ENCODE measurements around the gene FAM184A.

Gene FAM184A

DNA sequence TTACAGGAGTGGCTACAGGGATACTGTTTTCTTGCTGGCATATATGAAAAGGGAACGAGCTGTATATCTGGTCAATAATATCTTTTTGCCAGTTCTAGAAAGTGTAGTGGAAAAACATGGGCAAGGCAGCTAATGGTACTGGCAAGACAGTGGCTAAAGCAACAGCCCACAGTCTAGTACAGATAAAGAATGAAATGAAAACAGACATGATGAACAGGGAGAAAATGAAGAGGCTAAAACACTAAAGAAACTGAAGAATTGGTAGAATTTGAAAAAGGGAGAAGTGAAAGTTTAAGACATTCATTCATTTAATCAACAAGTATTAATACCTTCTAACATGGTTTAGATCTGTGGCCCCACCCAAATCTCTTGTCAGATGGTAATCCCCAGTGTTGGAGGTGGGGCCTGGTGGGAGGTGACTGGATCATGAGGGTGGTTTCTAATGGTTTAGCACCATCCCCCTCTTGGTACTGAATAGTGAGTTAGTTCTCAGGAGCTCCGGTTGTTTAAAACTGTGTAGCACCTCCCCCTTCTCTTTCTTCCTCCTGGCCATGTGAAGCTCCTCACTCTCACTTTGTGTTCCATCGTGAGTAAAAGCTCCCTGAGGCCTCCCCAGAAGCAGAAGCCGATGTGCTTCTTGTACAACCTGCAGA is 18.1 kb downstream of the FAM184A start:
- no peak for DNase-seq (ENCODE audit: low read depth)

DNA sequence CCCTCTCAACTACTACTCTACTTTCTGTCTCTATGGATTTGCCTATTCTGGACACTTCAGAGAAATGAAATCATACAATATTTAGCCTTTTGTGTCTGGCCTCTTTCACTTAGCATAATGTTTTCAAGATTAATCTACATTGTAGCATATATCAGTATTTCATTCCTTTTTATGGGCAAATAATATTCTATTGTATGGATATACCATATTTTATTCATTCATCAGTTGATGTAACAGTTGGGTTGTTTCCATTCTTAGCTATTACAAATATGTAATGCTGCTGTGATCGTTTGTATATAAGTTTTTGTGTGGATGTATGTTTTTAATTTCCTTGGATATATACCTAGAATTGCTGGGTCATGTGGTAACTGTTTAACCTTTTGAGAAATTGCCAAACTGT is 23.4 kb downstream of the FAM184A start:
- DNase-seq (ENCODE audit: low read depth) = no peak

DNA sequence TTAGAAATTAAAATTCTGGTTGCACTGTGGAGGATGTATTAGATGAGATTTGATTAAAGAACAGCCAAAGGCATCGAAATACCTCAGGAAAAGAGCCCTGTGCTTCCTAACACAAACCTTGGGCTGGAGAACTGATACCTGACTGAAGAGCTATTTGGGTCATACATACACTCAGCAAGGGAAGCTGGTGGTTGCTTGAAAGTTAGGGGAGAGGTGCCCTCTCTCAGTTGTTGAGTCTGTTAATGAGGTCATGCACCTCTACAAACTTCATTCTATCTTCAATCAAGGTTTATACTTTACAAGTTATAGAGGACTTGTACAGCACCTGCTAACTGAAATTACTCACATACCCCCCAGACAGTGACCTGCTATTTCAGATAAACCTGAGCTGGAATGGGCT is 25.5 kb downstream of the FAM184A start:
- no peak for DNase-seq (ENCODE audit: low read depth)

DNA sequence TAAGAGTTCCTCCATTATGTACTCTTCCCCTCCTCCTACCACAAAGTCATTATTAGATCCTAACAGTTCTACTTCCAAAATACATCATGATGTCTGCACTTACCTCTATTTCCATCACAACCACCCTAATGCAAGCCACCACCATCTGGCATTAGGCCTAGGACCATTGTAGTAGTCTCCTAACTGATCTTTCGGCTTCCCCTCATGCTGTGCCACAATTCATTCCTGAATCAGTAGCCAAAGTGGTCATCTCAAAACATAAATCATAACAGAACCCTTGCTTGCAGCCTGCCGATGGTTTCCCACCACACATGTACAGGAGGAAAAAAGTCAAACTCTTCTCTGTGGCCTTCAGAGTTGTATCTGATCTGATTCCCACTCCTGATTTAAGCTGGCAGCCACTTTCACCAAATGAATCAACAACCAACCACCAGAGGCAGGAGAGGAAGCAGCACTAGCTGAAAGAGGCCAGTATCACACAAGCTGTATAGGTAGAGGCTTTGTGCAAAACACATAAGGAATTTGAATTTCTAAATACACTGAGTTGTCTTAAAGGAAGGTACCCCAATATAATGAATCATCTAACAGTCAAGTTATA is 26.1 kb downstream of the FAM184A start:
- no peak for DNase-seq (ENCODE audit: low read depth)

DNA sequence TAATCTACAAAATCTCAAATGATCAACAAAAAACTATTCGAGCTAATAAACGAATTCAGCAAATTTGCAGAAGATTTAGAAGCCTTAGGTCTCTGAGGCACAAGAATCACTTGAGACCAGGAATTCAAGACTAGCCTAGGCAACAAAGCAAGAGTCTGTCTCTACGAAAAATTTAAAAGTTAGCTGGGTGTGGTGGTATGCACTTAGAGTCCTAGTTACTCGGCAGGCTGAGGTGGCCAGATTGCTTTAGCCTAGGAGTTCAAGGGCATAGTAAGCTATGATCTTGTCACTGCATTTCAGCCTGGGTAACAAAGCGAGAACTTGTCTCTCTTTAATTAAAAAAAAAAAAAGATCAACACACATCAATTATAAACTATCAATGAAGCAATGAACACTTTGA is 34.2 kb downstream of the FAM184A start:
- no peak for DNase-seq (ENCODE audit: low read depth)

DNA sequence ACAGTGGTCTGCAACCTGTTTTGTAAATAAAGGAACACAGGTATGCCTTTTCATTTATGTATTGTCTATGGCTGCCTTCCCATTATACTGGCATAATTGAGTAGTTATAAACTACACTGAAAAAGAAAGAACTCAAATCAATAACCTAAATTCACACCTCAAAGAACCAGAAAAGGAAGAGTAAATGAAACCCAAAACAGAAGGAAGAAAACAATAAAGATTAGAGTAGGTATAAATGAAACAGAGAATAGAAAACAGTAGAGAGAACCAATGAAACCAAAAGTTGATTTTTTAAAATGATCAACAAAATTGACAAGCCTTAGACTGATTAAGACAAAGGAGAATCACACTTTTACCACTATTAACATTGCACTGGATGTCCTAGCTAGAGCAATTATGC is 34.7 kb downstream of the FAM184A start:
- no peak for DNase-seq (ENCODE audit: low read depth)

DNA sequence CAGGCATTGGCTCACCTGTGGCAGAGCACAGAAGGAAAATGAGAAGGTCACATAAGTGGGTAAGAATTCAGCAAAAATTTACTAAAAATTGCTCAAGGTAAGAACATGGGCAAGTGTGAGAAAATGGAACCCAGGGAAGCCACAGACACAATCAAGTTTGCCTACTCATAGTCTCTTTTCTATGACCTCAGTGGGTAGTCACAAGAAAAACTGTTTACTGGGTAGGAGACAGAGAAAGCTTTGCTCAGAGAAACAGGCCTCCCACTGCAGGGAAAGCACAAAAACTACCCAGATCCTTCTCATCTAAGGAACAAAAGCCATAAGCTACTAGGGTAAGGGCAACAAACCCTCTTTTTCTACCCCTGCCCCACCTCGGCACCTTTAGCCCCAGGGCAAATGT is 35.2 kb downstream of the FAM184A start:
- no peak for DNase-seq (ENCODE audit: low read depth)

DNA sequence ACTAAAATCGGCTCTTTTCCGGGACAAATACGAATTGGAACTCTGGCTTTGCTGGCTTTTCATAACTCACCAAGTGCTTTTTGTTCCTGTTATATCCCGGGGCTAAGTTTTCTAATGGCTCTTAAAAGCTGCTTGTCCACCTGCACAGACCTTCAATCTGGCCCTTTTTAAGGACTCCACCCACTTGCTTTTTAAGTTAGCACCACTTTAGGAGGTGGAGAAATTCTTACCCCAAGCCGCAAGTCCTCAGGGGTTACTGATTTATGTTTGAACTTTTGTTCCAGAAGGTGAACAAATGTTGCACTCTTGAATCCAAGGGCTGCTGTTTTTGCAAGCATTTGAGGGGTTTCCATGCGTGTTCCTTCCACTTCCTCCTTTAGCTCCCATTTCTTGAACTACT is 37.8 kb downstream of the FAM184A start:
- DNase-seq (ENCODE audit: low read depth) = no peak

DNA sequence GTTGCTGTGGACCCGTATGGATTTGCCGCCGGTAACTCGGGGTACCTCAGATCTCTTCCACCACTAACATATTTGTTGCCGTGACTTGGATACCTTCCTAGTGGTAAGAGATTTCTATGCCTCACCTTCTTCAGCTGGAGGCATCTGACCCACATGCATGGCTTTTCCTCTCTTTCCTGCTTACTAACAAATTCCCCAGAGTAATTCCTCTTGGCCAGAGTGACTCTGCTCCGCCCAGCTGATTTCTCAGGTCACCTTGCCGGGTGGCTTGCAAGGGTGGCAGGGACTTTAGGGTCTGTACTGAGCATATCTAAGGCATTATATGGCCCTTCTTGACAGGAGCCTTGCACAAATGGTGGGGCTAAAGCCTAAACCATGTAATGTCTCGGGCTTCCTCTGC is 38.2 kb downstream of the FAM184A start:
- no peak for DNase-seq (ENCODE audit: low read depth)

DNA sequence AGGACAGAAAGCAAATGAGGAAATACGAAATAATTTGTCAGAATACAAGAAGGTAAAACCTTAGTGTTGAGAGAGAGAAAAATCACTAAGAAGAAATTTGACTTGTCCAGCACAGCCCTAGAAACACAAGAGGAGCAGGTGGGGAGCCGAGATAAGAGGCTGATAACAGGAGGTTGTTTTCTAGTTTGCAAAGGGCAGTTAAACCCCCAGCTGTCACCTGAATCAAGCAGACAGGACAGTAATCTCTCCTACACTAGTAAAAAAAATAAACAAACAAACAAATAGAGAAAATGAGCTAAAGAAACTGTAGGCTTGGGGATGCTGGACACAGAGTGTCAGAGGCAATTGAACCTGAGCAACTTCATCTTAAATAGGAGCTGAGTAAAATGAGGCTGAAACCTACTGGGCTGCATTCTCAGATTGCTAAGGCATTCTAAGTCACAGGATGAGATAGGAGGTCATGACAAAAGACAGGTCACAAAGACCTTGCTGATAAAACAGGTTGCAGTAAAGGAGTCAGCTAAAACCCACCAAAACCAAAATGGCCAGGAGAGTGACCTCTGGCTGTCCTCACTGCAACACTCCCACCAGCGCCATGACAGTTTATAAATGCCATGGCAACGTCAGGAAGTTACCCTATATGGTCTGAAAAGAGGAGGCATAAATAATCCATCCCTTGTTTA is 40.4 kb downstream of the FAM184A start:
- DNase-seq (ENCODE audit: low read depth) = no peak

DNA sequence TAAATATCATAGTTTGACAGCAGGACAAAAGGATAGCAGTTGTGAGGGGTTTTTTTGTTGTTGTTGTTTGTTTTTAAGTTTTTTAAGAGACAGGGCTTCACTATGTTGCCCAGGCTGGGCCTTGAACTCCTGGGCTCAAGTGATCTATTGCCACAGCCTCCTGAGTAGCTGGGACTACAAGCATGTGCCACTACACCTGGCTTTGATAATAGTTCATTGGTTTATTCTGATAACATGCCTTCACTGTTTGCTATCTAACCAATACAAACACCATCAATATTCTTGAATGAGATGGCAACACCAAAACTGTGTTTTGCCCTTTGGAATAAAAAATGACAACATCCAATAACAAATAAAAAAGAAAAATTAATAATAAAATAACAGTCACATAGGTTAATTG is 41.2 kb downstream of the FAM184A start:
- DNase-seq (ENCODE audit: low read depth) = no peak

DNA sequence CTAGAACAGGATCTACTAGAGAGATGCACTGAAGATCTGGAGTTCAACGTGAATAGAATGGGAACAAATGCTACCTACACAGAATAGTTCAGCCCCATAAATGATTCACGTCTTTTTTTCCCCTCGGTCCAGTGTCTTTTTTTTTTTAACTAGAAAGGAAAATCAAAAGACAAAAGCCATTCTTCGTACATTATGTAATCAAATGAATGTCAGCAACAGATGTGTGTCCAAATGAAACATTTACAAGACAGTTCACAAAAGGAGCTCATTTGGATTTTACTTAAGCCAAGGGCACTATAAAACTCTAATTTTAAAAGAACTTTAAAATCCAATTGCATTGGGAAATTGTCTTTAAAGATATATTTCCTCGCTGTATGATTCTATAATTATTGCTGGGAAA is 42.4 kb downstream of the FAM184A start:
- no peak for DNase-seq (ENCODE audit: low read depth)

DNA sequence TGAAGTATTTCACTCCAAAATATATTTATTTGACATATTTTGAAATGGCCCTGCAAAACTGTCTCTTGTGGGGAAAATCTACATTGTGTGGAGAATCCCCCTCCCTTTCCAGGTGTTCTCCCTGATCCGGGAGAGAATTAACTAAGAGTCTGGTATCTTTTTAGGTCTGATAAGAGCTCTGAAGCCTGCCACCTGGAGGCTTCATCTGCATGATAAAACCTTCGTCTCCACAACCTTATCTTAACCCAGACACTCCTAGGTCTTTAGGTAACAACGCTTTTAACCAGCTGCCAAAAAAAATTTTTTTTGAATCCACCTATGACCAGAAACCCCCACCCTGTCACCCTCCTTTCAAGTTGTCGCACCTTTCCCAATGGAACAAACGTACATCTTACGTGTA is 43.0 kb downstream of the FAM184A start:
- DNase-seq (ENCODE audit: low read depth) = no peak

DNA sequence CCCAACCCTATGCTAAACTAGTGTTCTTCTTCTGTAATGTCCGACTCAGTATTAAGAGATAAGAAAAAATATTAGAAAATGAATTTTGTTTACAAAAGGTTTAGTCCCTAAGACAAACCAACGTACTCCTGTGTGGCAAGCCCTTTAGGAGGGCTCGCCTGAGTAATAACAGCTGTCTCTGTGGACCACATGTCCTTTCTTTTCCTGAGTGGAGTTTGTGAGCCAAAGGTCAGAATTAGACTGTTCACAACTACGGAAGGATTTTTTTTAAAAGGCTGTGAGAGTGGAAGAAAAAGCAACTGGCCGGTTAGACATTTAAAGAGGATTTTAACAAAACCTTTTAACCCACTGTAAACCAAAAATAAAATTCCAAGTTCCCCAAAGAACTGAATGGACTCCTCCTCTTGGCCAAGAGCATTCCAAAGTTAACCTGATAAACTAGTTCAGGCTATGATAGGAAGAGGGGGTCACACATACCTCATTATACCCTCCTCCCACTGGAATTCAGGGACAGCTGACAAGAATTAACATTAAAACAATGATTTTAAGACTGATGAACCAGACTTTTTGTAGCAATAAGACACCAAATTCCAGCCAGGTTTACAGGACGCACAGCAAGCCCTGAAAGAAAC is 43.5 kb downstream of the FAM184A start:
- peak; percentile 1 for DNase-seq (ENCODE audit: low read depth)

DNA sequence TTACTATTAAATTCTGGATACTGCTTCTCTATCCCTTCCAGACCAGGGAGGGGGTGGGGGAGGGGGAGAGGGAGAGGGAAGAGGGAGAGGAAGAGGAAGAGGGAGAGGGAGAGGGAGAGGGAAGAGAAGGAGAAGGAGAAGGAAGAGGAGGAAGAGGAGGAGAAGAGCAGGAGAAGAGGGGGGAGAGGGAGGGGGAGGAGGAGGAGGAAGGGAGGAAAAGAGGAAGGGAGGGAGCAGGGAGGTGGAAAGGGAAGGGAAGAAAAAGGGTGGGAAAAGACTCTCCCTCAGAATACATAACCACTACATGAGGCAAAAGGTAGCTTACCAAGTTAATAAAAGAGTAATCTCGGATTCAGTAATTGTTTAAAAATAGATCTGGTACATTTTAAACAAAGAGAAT is 46.0 kb downstream of the FAM184A start:
- no peak for DNase-seq (ENCODE audit: low read depth)

DNA sequence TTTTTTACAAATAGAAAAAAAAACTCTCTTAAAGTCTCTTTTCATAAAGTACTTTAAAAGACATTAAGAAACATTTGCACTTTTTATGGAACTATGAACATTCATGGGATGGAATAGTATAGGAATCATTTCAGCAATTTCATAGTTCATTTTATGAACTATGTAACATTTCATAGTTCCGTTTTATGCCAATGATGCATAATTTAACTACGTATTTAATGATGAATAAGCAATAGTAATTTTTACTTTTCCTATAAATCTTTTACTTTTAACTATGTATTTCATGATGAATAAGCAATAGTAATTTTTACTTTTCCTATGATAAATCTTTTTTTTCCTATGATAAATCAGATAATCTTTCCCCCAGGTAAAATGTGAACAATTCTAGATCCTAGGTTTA is 47.7 kb downstream of the FAM184A start:
- DNase-seq (ENCODE audit: low read depth) = no peak

DNA sequence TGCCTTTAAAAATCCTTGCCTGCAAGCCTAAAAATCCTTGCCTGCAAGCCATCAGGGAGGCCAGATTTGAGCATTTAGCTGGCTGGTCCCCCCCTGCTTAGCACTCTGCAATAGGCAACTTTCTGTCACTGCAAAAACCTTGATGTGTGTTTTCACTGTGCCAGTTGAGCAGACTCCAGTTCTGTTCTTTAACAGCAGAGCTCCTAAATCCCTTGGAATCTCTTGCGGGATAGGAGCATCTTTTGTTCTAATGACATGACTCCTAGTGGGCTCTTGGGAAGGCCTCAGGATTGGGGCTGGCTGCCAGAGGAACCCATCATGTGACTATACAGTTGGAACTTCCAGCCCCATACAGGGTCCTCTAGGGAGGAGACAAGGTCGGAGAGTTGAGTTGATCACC is 50.4 kb downstream of the FAM184A start:
- no peak for DNase-seq (ENCODE audit: low read depth)

DNA sequence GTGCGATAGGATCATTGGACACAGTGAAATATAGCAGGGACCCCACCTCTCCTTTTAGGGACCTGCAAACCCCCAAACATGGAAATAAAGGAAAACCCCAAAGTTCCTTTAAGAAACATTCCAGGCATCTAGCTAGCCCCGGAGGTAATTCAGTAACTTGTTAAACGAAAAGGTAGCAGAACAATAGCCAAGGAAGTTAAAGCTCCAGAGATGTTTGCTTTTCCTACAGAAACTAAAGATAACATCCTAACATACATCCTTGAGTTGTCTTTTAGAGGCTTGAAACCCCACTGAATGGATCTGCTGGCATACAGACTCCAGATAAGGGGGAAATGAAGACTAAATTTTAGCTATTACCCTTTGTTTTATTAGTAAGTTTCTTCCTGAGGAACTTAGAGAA is 51.0 kb downstream of the FAM184A start:
- no peak for DNase-seq (ENCODE audit: low read depth)

DNA sequence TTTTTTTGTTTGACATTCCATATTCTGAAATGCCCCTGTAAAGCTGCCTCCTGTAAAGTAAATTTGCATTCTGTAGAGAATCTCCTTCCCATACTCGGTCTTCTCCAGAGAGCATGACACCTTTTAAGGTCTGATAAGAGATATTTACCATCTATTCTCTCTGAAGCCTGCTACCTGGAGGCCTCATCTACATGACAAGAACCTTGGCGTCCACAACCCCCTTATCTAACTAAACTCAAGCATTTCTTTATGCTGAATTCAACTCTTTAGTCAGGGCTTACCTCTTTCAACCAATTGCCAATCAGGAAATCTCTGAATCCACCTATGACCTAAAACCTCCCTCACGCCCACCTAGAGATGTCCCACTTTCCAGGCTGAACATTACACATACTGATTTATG is 51.6 kb downstream of the FAM184A start:
- DNase-seq (ENCODE audit: low read depth) = no peak

DNA sequence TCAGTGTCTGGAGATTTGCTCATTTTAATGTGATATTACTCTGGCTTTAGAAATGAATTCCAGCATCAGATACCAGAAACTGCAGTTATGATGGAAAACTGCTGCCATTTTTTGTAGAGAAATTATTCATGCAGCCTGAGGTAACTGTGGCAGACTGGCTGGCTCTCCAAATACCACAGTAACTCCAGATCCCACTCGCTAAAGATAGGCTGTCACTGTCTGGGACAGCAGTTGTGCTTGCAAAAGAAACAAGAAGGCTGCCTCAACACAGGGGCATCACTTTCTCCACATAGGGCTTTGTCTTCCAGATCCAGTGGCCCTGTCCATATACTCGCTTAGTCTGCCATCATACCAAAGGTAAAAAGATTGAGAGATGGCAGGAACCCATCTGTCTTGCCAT is 52.7 kb downstream of the FAM184A start:
- DNase-seq (ENCODE audit: low read depth) = no peak

DNA sequence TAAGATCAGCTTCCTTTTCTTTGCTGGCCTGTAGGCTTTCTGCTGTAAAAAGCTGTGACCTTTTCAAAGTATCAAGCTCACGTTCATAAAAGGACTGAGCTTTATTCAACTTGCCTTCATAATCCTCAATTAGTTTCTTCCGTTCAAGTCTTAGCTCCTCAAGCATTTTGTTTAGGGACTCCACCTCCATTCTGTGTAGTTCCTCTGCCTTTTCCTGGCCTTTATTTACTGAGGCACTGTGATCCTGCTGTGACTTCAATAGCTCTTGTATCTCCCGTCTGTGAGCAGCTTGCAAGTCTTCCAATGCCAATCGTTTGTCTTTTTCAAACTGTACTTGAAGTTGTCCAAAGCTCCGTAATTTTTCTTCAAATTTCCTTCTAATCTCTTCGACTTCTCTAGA is 54.4 kb downstream of the FAM184A start:
- no peak for DNase-seq (ENCODE audit: low read depth)

DNA sequence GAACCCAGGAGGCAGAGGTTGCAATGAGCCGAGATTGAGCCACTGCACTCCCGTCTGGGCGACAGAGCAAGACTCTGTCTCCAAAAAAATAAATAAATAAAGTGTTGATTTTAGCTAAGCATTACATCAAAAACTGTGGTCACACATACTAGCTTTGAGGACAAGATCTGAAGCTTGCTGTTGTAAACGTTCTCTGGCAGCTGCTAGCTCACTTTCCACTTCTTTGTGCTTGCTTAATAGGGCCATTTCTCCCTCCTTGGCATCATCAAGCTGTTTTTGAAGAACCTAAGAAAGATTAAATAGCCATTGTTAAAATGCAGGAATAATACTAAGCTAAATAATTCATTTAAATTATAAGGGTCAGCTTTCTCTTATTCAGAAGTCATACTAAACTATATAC is 55.7 kb downstream of the FAM184A start:
- no peak for DNase-seq (ENCODE audit: low read depth)

Data from amniotic epithelial cell (primary cell).